ENCODE measurements around the gene ING3.
A peak's percentile ranks its signal among the peaks of the same experiment; 100 is the strongest.

The ING3 gene

GRCh38 chr7:120949998-120950538, 509 bp upstream of the ING3 start:
- Histone ChIP-seq H2AFZ (ENCODE audit: low read depth, low read length) (peak overlapping the region; percentile 95), H3K36me3 (replicated peaks; ENCODE audit: low read depth, low read length) (peaks cover 3% of the 10 kb centered on the region), H3K4me2 (ENCODE audit: low read length) (peak overlapping the region; percentile 72), H3K4me3 (ENCODE audit: low read length) (peak overlapping the region; percentile 86), H3K27me3 (ENCODE audit: low read depth, low read length) (no peaks in the 10 kb centered on the region), H3K9me3 (ENCODE audit: insufficient read depth, low read length) (no peaks in the 10 kb centered on the region), H4K20me1 (ENCODE audit: insufficient read depth, low read length) (0 out of 2 replicates have a peak, but pooled peaks cover 8% of the 10 kb centered on the region), H3K4me1 (ENCODE audit: low read length) (peaks cover 11% of the 10 kb centered on the region), H3K79me2 (ENCODE audit: low read length) (peaks cover 12% of the 10 kb centered on the region), H3K27ac (ENCODE audit: low read length) (no peak overlapping the region), H3K9ac (ENCODE audit: low read length) (peak overlapping the region; percentile 62)
- TF ChIP-seq EZH2phosphoT487 (IDR thresholded peaks at IDR 0.05; ENCODE audit: low read depth): no peak
- no peak for TF ChIP-seq CTCF (IDR thresholded peaks at IDR 0.05; ENCODE audit: low read depth, low read length)

DNA sequence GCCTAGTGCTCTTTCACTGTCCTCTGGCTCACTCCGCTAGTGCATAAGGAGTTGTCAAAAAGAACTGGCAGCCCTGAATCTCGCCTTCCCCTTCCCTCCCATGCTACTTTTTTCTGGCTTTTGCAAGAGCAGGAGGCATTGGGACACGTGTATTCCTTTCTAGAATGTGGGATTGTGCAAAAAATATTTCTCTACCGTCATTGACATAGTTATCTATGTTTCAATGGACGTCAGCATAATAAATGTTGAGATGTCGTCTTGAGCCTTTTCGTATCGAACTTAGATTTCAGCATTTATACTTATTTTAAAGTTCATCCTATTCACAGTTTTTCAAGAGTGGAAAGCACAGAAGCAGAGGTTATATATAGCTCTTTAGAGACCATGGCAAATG, 727 bp downstream of the ING3 start:
- Histone ChIP-seq H3K79me2 (ENCODE audit: low read length) (peaks cover 12% of the 10 kb centered on the region), H4K20me1 (ENCODE audit: insufficient read depth, low read length) (0 out of 2 replicates have a peak, but pooled peaks cover 8% of the 10 kb centered on the region), H3K4me1 (ENCODE audit: low read length) (peaks cover 11% of the 10 kb centered on the region), H3K9me3 (ENCODE audit: insufficient read depth, low read length) (no peaks in the 10 kb centered on the region), H3K36me3 (replicated peaks; ENCODE audit: low read depth, low read length) (peaks cover 8% of the 10 kb centered on the region), H3K27ac (ENCODE audit: low read length) (no peak overlapping the region), H3K27me3 (ENCODE audit: low read depth, low read length) (no peaks in the 10 kb centered on the region), H3K4me2 (ENCODE audit: low read length) (peak overlapping the region; percentile 81), H3K4me3 (ENCODE audit: low read length) (peak overlapping the region; percentile 86), H3K9ac (ENCODE audit: low read length) (peak overlapping the region; percentile 94), H2AFZ (ENCODE audit: low read depth, low read length) (peak overlapping the region; percentile 17)
- TF ChIP-seq EZH2phosphoT487 (IDR thresholded peaks at IDR 0.05; ENCODE audit: low read depth) (no peak), CTCF (IDR thresholded peaks at IDR 0.05; ENCODE audit: low read depth, low read length) (no peak)

- peak overlapping the region; percentile 81 for H3K4me2 ChIP-seq (ENCODE audit: low read length)
- 0 out of 2 replicates have a peak overlapping the region, but pooled peaks have one; percentile 17 for H2AFZ ChIP-seq (ENCODE audit: low read depth, low read length)
- no peaks in the 10 kb centered on the region for H3K9me3 ChIP-seq (ENCODE audit: insufficient read depth, low read length)
- peak overlapping the region; percentile 94 for H3K9ac ChIP-seq (ENCODE audit: low read length)
- no peak overlapping the region for H3K27ac ChIP-seq (ENCODE audit: low read length)
- H3K27me3 ChIP-seq (ENCODE audit: low read depth, low read length): no peaks in the 10 kb centered on the region
- peak overlapping the region; percentile 86 for H3K4me3 ChIP-seq (ENCODE audit: low read length)
- H4K20me1 ChIP-seq (ENCODE audit: insufficient read depth, low read length): 0 out of 2 replicates have a peak, but pooled peaks cover 8% of the 10 kb centered on the region
- H3K79me2 ChIP-seq (ENCODE audit: low read length): peaks cover 12% of the 10 kb centered on the region
- peaks cover 11% of the 10 kb centered on the region for H3K4me1 ChIP-seq (ENCODE audit: low read length)
- H3K36me3 ChIP-seq (replicated peaks; ENCODE audit: low read depth, low read length): peaks cover 8% of the 10 kb centered on the region
- TF ChIP-seq EZH2phosphoT487 (IDR thresholded peaks at IDR 0.05; ENCODE audit: low read depth) (no peak), CTCF (IDR thresholded peaks at IDR 0.05; ENCODE audit: low read depth, low read length) (no peak)
These were observed 1.2 kb downstream of the ING3 start for GRCh38 chr7:120951826-120952225.

GRCh38 chr7:120955577-120956149, 5.1 kb downstream of the ING3 start:
- Histone ChIP-seq H4K20me1 (ENCODE audit: insufficient read depth, low read length) (0 out of 2 replicates have a peak, but pooled peaks cover 8% of the 10 kb centered on the region), H3K36me3 (replicated peaks; ENCODE audit: low read depth, low read length) (peaks cover 13% of the 10 kb centered on the region), H3K27me3 (ENCODE audit: low read depth, low read length) (no peaks in the 10 kb centered on the region), H3K4me1 (ENCODE audit: low read length) (peaks cover 6% of the 10 kb centered on the region), H3K4me2 (ENCODE audit: low read length) (no peak overlapping the region), H3K79me2 (ENCODE audit: low read length) (peaks cover 12% of the 10 kb centered on the region), H3K9me3 (ENCODE audit: insufficient read depth, low read length) (no peaks in the 10 kb centered on the region), H3K27ac (ENCODE audit: low read length) (no peak overlapping the region), H3K9ac (ENCODE audit: low read length) (no peak overlapping the region), H3K4me3 (ENCODE audit: low read length) (no peak overlapping the region), H2AFZ (ENCODE audit: low read depth, low read length) (no peak overlapping the region)
- no peak for TF ChIP-seq CTCF (IDR thresholded peaks at IDR 0.05; ENCODE audit: low read depth, low read length)
- TF ChIP-seq EZH2phosphoT487 (IDR thresholded peaks at IDR 0.05; ENCODE audit: low read depth): no peak

All from OCI-LY3 (cell line).